HepG2 (cell line): Measurements from ENCODE around the gene SLC66A3. TPM values are rescaled to one million over a fixed set of nuclear protein-coding genes. Genes with fewer than 3 reads are reported as not detected.

Experiments
- ATAC-seq: fragments of 200-7000 bp; cut with Tn5 transposase; 3 replicates; pipeline ENCODE4 v1.9.1; 2020; ENCODE audit warnings: mild to moderate bottlenecking, moderate library complexity
- BruUV-seq: library from RNA; stranded (reverse); fragments of 400-500 nt; replicated peaks from 2 replicates; lab custom pipeline; 2021; lab: Mats Ljungman, UMichigan
- CTCF ChIA-PET: fragments of 300-600 bp; formaldehyde crosslinking; extraction: SDS; loops from one replicate; lab custom pipeline; 2021; ENCODE audit warnings: low total read pairs, inconsistent platforms, low intra/inter-chr PET ratio; lab: Yijun Ruan, JAX
- POLR2A ChIA-PET: fragments of 350-600 bp; sonication (Branson Sonifier 250); formaldehyde crosslinking; loops from one replicate; lab custom pipeline; 2020; ENCODE audit warnings: antibody characterized with exemption, inconsistent platforms; lab: Yijun Ruan, JAX
- DNase-seq: peaks from one replicate; pipeline ENCODE4 v3.0.0-alpha.2; 2015; ENCODE audit warnings: low spot score
- FAIRE-seq: peaks from 3 replicates; lab custom pipeline; 2011; peaks lifted over from hg19 to GRCh38; lab: Jason Lieb, UNC
- H2AFZ ChIP-seq: one replicate; pipeline ENCODE4 v1.6.1; 2011; ENCODE audit warnings: low read length, inconsistent platforms
- H3K27ac ChIP-seq: fragments of 300-600 bp; 3 replicates; pipeline ENCODE4 v1.8.0; 2011; ENCODE audit warnings: mixed run types, mild to moderate bottlenecking, mixed read lengths, low read length, inconsistent platforms; ENCODE audit not compliant: insufficient read depth; ENCODE audit errors: extremely low read length
- H3K27me3 ChIP-seq, 2 experiments: fragments of 200-600 bp in 1 of 2; 2 replicates in 1 of 2; 3 replicates in 1 of 2; pipeline versions ENCODE4 v1.6.0 to v1.8.0; 2011; ENCODE audit warnings: low read length in 2 of 2, mild to moderate bottlenecking in 2 of 2, moderate library complexity in 2 of 2, inconsistent platforms in 1 of 2; ENCODE audit not compliant: insufficient read depth in 2 of 2, control insufficient read depth in 1 of 2
- H3K36me3 ChIP-seq, 2 experiments: fragments of 200-600 bp in 1 of 2; replicated peaks in 1 of 2; 2 replicates in 1 of 2; 3 replicates in 1 of 2; pipeline versions ENCODE4 v1.5.1 to v1.8.0; 2011; ENCODE audit warnings: low read length in 2 of 2, inconsistent platforms in 1 of 2; ENCODE audit not compliant: insufficient read depth in 2 of 2, control insufficient read depth in 1 of 2
- H3K4me1 ChIP-seq: 2 replicates; pipeline ENCODE4 v1.5.1; 2012; ENCODE audit warnings: low read length, inconsistent platforms; ENCODE audit not compliant: insufficient read depth
- H3K4me2 ChIP-seq: 2 replicates; pipeline ENCODE4 v1.6.0; 2011; ENCODE audit warnings: low read depth, low read length, inconsistent platforms
- H3K4me3 ChIP-seq, 3 experiments: fragments of 200-600 bp in 1 of 3; sonication (generic), shearing (Covaris generic) in 1 of 3; replicated peaks in 1 of 3; 2 replicates each; pipeline ENCODE4 v1.5.1; 2011 to 2016; ENCODE audit warnings: low read length in 3 of 3, inconsistent platforms in 2 of 3, low read depth in 2 of 3, mild to moderate bottlenecking in 2 of 3, control low read depth in 1 of 3, mixed read lengths in 1 of 3; ENCODE audit not compliant: insufficient read depth in 1 of 3
- H3K79me2 ChIP-seq: one replicate; pipeline ENCODE4 v1.6.1; 2011; ENCODE audit warnings: low read length, inconsistent platforms; ENCODE audit not compliant: insufficient read depth
- H3K9ac ChIP-seq: 2 replicates; pipeline ENCODE4 v1.6.0; 2011; ENCODE audit warnings: mild to moderate bottlenecking, low read depth, low read length, inconsistent platforms; ENCODE audit not compliant: insufficient read depth
- H3K9me3 ChIP-seq: 2 replicates; pipeline ENCODE4 v1.5.1; 2012; ENCODE audit warnings: mild to moderate bottlenecking, low read length
- H4K20me1 ChIP-seq: 2 replicates; pipeline ENCODE4 v1.6.0; 2011; ENCODE audit warnings: inconsistent platforms, mild to moderate bottlenecking, low read length, moderate library complexity; ENCODE audit not compliant: insufficient read depth
- CREM ChIP-seq, 2 experiments: sonication (generic) in 1 of 2; formaldehyde crosslinking in 1 of 2; IDR thresholded peaks; 2 replicates each; pipeline versions ENCODE4 v1.4.0 to v1.6.1; 2016 to 2020; ENCODE audit warnings: antibody characterized with exemption in 1 of 2, mild to moderate bottlenecking in 1 of 2, missing genetic modification reagents in 1 of 2
- ELF1 ChIP-seq: sonication (generic); formaldehyde crosslinking; IDR thresholded peaks from 2 replicates; pipeline ENCODE4 v1.4.0; 2020; ENCODE audit warnings: missing genetic modification reagents
- ELF3 ChIP-seq: IDR thresholded peaks from 2 replicates; pipeline ENCODE4 v1.6.1; 2016; ENCODE audit warnings: missing genetic modification reagents, missing compliant biosample characterization
- POLR2A ChIP-seq, 2 experiments: IDR thresholded peaks; 2 replicates each; pipeline ENCODE4 v1.6.1; 2011; ENCODE audit warnings: low read depth in 2 of 2, low read length in 2 of 2, mild to moderate bottlenecking in 1 of 2, moderate library complexity in 1 of 2; ENCODE audit not compliant: insufficient read depth in 1 of 2
- SP1 ChIP-seq, 2 experiments: fragments of 450-650 bp in 1 of 2; sonication (generic) in 1 of 2; formaldehyde crosslinking in 1 of 2; IDR thresholded peaks; 2 replicates each; pipeline versions ENCODE4 v1.4.0 to v1.6.1; 2016 to 2020; ENCODE audit warnings: missing genetic modification reagents in 1 of 2
- TEAD3 ChIP-seq: optimal IDR thresholded peaks from 2 replicates; pipeline ENCODE3; 2016; ENCODE audit warnings: borderline replicate concordance
- TFE3 ChIP-seq: IDR thresholded peaks from 2 replicates; pipeline ENCODE4 v1.6.1; 2016
- ZFP36 ChIP-seq: fragments of 150-350 bp; IDR thresholded peaks from 2 replicates; pipeline ENCODE4 v1.6.1; 2018; ENCODE audit warnings: borderline replicate concordance, low read length, low read depth; ENCODE audit not compliant: partially characterized antibody
- ZNF20 ChIP-seq: sonication (generic); formaldehyde crosslinking; IDR thresholded peaks from 2 replicates; pipeline ENCODE4 v1.4.0; 2020; ENCODE audit warnings: mild to moderate bottlenecking, moderate library complexity, missing genetic modification reagents
- ZNF256 ChIP-seq: sonication (generic); formaldehyde crosslinking; conservative IDR thresholded peaks from 2 replicates; pipeline ENCODE4 v1.4.0; 2020; ENCODE audit warnings: missing genetic modification reagents
- ZNF768 ChIP-seq: sonication (generic); formaldehyde crosslinking; IDR thresholded peaks from 2 replicates; pipeline ENCODE4 v1.4.0; 2020; ENCODE audit warnings: missing genetic modification reagents
- WGBS: methylation state at CpG from one replicate; pipeline ENCODE4 v1.1.6; 2017; ENCODE audit warnings: low lambda C conversion rate; 5-methylcytosine and 5-hydroxymethylcytosine counted together
- in situ Hi-C: cut with HindIII; loops from 2 replicates; pipeline ENCODE4 v1.10.0; 2017; ENCODE audit warnings: low pct_unique_long_range_greater_than_20kb; ENCODE audit not compliant: extremely low pct_ligation_motif_present
- intact Hi-C: fragments of 100-400 bp; cut with micrococcal nuclease; formaldehyde crosslinking; loops from one replicate; pipeline ENCODE4 v1.10.0; 2022; ENCODE audit not compliant: unreplicated experiment
- polyA plus RNA-seq, 8 experiments: library from polyadenylated mRNA; depleted of rRNA in 3 of 8; stranded (reverse) in 7 of 8; unstranded in 1 of 8; fragments of >200 nt; fragmentation: Illumina TruSeq in 4 of 8; extraction: Trizol in 4 of 8; gene quantifications; 2 replicates each; pipeline versions ENCODE4 v1.2.1 to v1.2.3, GENCODE V29; 2011 to 2016; ENCODE audit warnings: low read depth in 4 of 8, missing spikeins in 1 of 8, mixed read lengths in 1 of 8; ENCODE audit not compliant: insufficient read depth in 1 of 8
- total RNA-seq, 5 experiments: library from RNA; depleted of rRNA; stranded (reverse); fragments of >200 nt; fragmentation: Illumina TruSeq; extraction: Trizol; gene quantifications; 2 replicates each; pipeline ENCODE4 v1.2.3, GENCODE V29; 2016; ENCODE audit warnings: low read depth in 1 of 5

The SLC66A3 gene
- total and polyA plus RNA-seq, 2 of the 13 experiments (the other 11 are each of a cell fraction or from before 2014, with no cell fraction given): 2.2 to 3.7 TPM

DNA sequence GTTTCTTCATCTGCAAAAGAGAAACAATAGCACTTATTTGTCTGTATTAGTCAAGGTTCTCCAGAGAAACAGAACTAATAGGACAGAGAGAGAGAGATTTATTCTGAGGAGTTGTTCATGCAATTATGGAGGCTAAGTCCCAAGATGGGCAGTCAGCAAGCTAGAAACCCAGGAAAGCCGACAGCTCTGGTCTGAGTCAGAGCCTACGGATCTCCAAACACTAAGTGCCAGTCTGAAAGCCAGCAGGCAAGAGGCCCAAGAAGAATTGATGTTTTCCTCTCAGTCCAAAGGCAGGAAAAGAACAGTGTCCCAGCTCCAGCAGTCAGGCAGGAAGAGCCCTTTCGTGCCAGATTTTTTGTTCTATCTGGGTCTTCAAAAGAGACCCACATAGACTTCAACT is 36.5 kb upstream of the SLC66A3 start (continued):
- TF ChIP-seq TFE3 (CRISPR knock-in tag) (no peak), POLR2A (IDR thresholded peaks at IDR 0.05; ENCODE audit: insufficient read depth in 1 of 2, low read depth in 2 of 2, low read length in 2 of 2) (no peak), ZNF20 (no peak), SP1 (IDR thresholded peaks at IDR 0.05) (no peak), SP1 (CRISPR knock-in tag; IDR thresholded peaks at IDR 0.05) (no peak)

DNA sequence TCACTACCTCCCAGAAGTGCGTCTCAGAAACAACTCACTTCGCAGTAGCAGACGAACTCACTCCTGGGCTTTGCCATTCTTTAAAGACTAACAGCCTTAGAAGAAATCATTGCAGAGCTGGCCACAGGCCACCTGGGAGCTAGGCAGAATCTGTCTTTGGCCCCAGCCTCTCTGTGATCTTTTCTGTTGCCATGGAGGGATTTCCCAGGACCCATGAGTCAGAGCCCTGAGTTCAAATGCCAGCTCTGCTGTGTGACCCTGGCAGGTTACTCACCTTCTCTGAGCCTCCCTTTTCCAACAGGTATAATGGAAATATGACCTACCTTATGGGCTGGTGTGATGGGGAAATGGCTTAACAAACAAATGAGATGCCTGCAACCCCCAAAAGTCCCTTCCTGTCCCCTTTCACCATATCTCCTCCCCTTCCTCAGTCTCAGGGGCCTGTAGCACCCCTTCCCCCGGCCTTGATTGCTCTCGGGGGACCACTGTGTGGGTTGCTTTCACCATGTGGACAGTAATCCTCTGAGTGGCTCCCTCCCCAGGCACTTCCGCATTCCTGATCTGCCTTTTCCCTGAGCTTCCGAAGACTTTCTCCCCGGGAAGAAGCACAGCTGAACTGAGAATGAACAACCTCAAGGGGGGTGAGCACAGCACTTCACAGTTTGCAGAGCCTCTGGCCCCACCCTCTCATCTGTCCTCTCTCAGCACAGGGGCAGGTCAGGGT is 34.0 kb upstream of the SLC66A3 start:
- no TSS peak for BruUV-seq
- Histone ChIP-seq H3K27me3 (peaks cover 22 to 85% of the 10 kb centered on the region in 2 experiments), H3K9me3 (no peaks in the 10 kb centered on the region), H3K36me3 (no peaks in the 10 kb centered on the region), H2AFZ (no peak overlapping the region), H3K4me3 (no peak overlapping the region; a peak in 1 of 6 replicates), H3K79me2 (no peaks in the 10 kb centered on the region), H3K4me1 (peaks cover 7% of the 10 kb centered on the region), H3K4me2 (peak overlapping the region; percentile 16; the same call in 1 of the 2 replicates), H4K20me1 (no peaks in the 10 kb centered on the region), H3K27ac (no peak overlapping the region), H3K9ac (no peak overlapping the region)
- CTCF ChIA-PET: interaction anchor here (0.9 kb wide), 1 partner anchor 289 kb away, joined by 3 read pairs; no protein-coding TSS in a partner anchor
- FAIRE-seq: no peak
- 34% methylated on average over 8 of the region's 8 CpGs for WGBS
- TF ChIP-seq CREM (IDR thresholded peaks at IDR 0.05) (no peak), CREM (CRISPR knock-in tag; IDR thresholded peaks at IDR 0.05) (no peak), ZNF768 (peak; percentile 92), ZNF256 (no peak), TEAD3 (CRISPR knock-in tag) (peak; percentile 25), ZFP36 (peak; percentile 14), ELF1 (peak; percentile 77), ELF3 (CRISPR knock-in tag) (0 out of 2 replicates have a peak, but pooled peaks have one; percentile 18)
- in situ Hi-C loops: loop anchor here (5.0 to 10.0 kb wide), 2 partner anchors 216 to 284 kb away; no protein-coding TSS in a partner anchor
- intact Hi-C loops: loop anchor here (10.0 kb wide), 1 partner anchor 206 kb away; the partner anchor contains the start of gene KCNF1
- DNase-seq: no peak
- ATAC-seq: no peak
- POLR2A ChIA-PET: interaction anchor here (0.8 kb wide), 1 partner anchor 12 kb away, joined by 3 read pairs; a partner anchor contains a TSS
